GM21447 (cell line): ENCODE data around the gene ARFIP1.

Experiments used
- ATAC-seq: cut with Tn5 transposase; IDR thresholded peaks from one replicate; pipeline ENCODE4 v1.9.1; 2021; ENCODE audit not compliant: unreplicated experiment

Gene ARFIP1

GRCh38 chr4:152959080-152959479 lies 179.3 kb downstream of the ARFIP1 start:
- ATAC-seq = no peak

DNA sequence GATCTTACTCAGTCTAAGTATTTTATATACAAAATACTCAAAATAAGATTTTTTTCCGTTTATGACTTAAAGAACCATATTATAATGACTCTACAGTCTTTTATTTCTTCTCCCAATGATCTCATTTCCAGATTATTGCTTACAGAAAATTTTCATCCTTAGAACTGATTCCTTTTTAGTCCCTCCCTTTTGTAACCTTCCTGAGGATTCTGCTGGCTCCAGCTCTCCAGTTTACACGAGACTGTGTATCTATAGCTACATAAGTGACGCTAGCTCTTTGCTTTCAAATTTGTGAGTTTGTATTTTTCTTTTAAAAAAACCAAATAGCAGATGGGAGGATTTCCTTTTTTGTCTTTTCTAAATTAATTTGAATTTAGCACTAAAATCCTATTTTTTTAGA lies 180.3 kb downstream of the ARFIP1 start:
- ATAC-seq = no peak

- no peak for ATAC-seq
These were observed 181.4 kb downstream of the ARFIP1 start for GRCh38 chr4:152961014-152961772.

GRCh38 chr4:152961773-152962115 lies 182.0 kb downstream of the ARFIP1 start:
- ATAC-seq = no peak
